DND-41 (cell line): ENCODE data around the gene SERPINB11.

ENCODE experiments used
- ATAC-seq: fragments of 200-7000 bp; cut with Tn5 transposase; 3 replicates; pipeline ENCODE4 v1.9.1; 2021; ENCODE audit warnings: low read depth; ENCODE audit not compliant: insufficient read depth
- DNase-seq: peaks from one replicate; pipeline ENCODE4 v3.0.0-alpha.2; 2020
- H2AFZ ChIP-seq: 2 replicates; pipeline ENCODE4 v1.6.0; 2012; ENCODE audit warnings: low read depth, low read length
- H3K27ac ChIP-seq: 2 replicates; pipeline ENCODE4 v1.5.1; 2012; ENCODE audit warnings: low read length, inconsistent platforms
- H3K27me3 ChIP-seq: fragments of 200-600 bp; sonication (generic); 2 replicates; pipeline ENCODE4 v1.6.0; 2012; ENCODE audit warnings: low read length, mild to moderate bottlenecking, inconsistent platforms; ENCODE audit not compliant: insufficient read depth, poor library complexity
- H3K36me3 ChIP-seq: 2 replicates; pipeline ENCODE4 v1.5.1; 2012; ENCODE audit warnings: low read length, inconsistent platforms; ENCODE audit not compliant: insufficient read depth
- H3K4me1 ChIP-seq: 2 replicates; pipeline ENCODE4 v1.5.1; 2012; ENCODE audit warnings: mild to moderate bottlenecking, low read length; ENCODE audit not compliant: insufficient read depth
- H3K4me2 ChIP-seq: 2 replicates; pipeline ENCODE4 v1.6.0; 2012; ENCODE audit warnings: mild to moderate bottlenecking, moderate library complexity, low read length, inconsistent platforms; ENCODE audit not compliant: insufficient read depth
- H3K4me3 ChIP-seq, 2 experiments: fragments of 200-600 bp in 1 of 2; shearing (Covaris generic) in 1 of 2; 2 replicates each; pipeline ENCODE4 v1.5.1; 2012 to 2016; ENCODE audit warnings: inconsistent platforms in 2 of 2, low read length in 2 of 2, mild to moderate bottlenecking in 2 of 2, low read depth in 1 of 2, moderate library complexity in 1 of 2
- H3K79me2 ChIP-seq: 2 replicates; pipeline ENCODE4 v1.6.0; 2012; ENCODE audit warnings: low read length, inconsistent platforms; ENCODE audit not compliant: insufficient read depth
- H3K9ac ChIP-seq: 2 replicates; pipeline ENCODE4 v1.6.0; 2012; ENCODE audit warnings: low read depth, mild to moderate bottlenecking, inconsistent platforms, low read length, moderate library complexity
- H3K9me3 ChIP-seq: 2 replicates; pipeline ENCODE4 v1.5.1; 2012; ENCODE audit warnings: low read length, moderate library complexity, mild to moderate bottlenecking, inconsistent platforms; ENCODE audit not compliant: insufficient read depth, severe bottlenecking
- H4K20me1 ChIP-seq: 2 replicates; pipeline ENCODE4 v1.6.0; 2012; ENCODE audit warnings: low read length; ENCODE audit not compliant: insufficient read depth
- EZH2 ChIP-seq: IDR thresholded peaks from 3 replicates; pipeline ENCODE4 v1.6.1; 2012; ENCODE audit warnings: borderline replicate concordance, low read depth, mild to moderate bottlenecking, moderate library complexity, low read length, inconsistent platforms; ENCODE audit not compliant: severe bottlenecking
- TF ChIP-seq, protein P1 (sequence below): IDR thresholded peaks from 2 replicates; pipeline ENCODE4 v1.5.1; 2012; ENCODE audit warnings: borderline replicate concordance, low read length, moderate library complexity, mild to moderate bottlenecking; ENCODE audit not compliant: poor library complexity, severe bottlenecking; ENCODE audit errors: extremely low read depth

Gene SERPINB11

DNA sequence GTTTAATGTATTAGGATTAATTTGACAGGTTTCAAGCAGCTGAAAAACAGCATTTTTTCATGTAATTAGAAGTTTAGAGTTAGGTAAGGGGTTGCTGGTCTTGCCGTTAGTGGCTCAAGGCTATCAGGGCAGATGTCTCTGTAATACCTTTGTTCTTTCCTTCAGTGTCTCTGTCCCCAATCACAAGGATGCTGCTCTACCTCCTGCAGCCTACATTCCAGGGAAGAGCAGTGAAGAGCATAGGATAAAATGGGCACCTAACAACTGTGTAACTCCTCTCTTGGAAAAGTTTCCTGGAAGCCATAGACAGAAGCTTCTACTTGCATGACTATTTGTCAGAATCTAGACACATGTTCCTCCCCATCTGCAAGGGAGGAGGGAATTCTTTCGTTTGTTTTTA lies 63.1 kb downstream of the SERPINB11 start:
- H3K27me3 ChIP-seq, result no peaks in the 10 kb centered on the region
- DNase-seq (no peak), ATAC-seq (no peak)
- H3K79me2 ChIP-seq, result no peaks in the 10 kb centered on the region
- no peak overlapping the region for H3K4me3 ChIP-seq
- no peak overlapping the region for H3K27ac ChIP-seq
- no peaks in the 10 kb centered on the region for H3K9me3 ChIP-seq
- TF ChIP-seq, protein P1, sequence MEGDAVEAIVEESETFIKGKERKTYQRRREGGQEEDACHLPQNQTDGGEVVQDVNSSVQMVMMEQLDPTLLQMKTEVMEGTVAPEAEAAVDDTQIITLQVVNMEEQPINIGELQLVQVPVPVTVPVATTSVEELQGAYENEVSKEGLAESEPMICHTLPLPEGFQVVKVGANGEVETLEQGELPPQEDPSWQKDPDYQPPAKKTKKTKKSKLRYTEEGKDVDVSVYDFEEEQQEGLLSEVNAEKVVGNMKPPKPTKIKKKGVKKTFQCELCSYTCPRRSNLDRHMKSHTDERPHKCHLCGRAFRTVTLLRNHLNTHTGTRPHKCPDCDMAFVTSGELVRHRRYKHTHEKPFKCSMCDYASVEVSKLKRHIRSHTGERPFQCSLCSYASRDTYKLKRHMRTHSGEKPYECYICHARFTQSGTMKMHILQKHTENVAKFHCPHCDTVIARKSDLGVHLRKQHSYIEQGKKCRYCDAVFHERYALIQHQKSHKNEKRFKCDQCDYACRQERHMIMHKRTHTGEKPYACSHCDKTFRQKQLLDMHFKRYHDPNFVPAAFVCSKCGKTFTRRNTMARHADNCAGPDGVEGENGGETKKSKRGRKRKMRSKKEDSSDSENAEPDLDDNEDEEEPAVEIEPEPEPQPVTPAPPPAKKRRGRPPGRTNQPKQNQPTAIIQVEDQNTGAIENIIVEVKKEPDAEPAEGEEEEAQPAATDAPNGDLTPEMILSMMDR, result no peak
- no peak for TF ChIP-seq EZH2
- H3K36me3 ChIP-seq, result no peaks in the 10 kb centered on the region
- H3K9ac ChIP-seq, result no peak overlapping the region
- no peaks in the 10 kb centered on the region for H3K4me1 ChIP-seq
- H3K4me2 ChIP-seq, result no peak overlapping the region
- no peak overlapping the region for H2AFZ ChIP-seq
- H4K20me1 ChIP-seq, result no peaks in the 10 kb centered on the region
